A549 (cell line): Measurements from ENCODE around the gene TMEM54.

Experiments
- CTCF ChIP-seq: fragments of >200 bp; sonication (Bioruptor Twin); formaldehyde crosslinking; IDR thresholded peaks from 3 replicates; pipeline ENCODE4 v1.5.1; 2016
- EP300 ChIP-seq, 2 experiments: fragments of >200 bp; sonication (Bioruptor Twin); formaldehyde crosslinking; IDR thresholded peaks; 2 replicates in 1 of 2; 3 replicates in 1 of 2; pipeline ENCODE4 v1.6.1; 2016 to 2017
- ESRRA ChIP-seq: fragments of 150-350 bp; IDR thresholded peaks from 2 replicates; pipeline ENCODE4 v1.6.1; 2014; ENCODE audit warnings: mild to moderate bottlenecking, low read length, borderline replicate concordance
- FOXS1 ChIP-seq: fragments of 250-450 bp; sonication (Bioruptor Pico); IDR thresholded peaks from 2 replicates; pipeline ENCODE4 v1.5.0; 2020; ENCODE audit warnings: mild to moderate bottlenecking, moderate library complexity
- HOXA7 ChIP-seq: fragments of 250-450 bp; sonication (Bioruptor Pico); IDR thresholded peaks from 2 replicates; pipeline ENCODE4 v1.5.0; 2020; ENCODE audit warnings: mild to moderate bottlenecking, moderate library complexity
- KDM1A ChIP-seq: fragments of 200-600 bp; sonication (generic); IDR thresholded peaks from 2 replicates; pipeline ENCODE4 v1.6.1; 2016; ENCODE audit warnings: low read depth, mild to moderate bottlenecking
- MAFK ChIP-seq: fragments of 450-650 bp; IDR thresholded peaks from 2 replicates; pipeline ENCODE4 v1.6.1; 2014; ENCODE audit not compliant: partially characterized antibody
- NFE2L2 ChIP-seq: fragments of 150-350 bp; conservative IDR thresholded peaks from 2 replicates; pipeline ENCODE4 v1.6.1; 2014; ENCODE audit warnings: low read length
- NPAS2 ChIP-seq: fragments of 250-450 bp; sonication (Bioruptor Pico); IDR thresholded peaks from 2 replicates; pipeline ENCODE4 v1.8.0; 2022; ENCODE audit warnings: mild to moderate bottlenecking, moderate library complexity, borderline replicate concordance
- PHF8 ChIP-seq: fragments of 200-600 bp; sonication (generic); IDR thresholded peaks from 2 replicates; pipeline ENCODE4 v1.6.1; 2016; ENCODE audit warnings: low read depth, mild to moderate bottlenecking, antibody characterized with exemption, moderate library complexity, borderline replicate concordance
- POLR2A ChIP-seq: IDR thresholded peaks from 2 replicates; pipeline ENCODE4 v1.6.1; 2012; ENCODE audit warnings: mild to moderate bottlenecking, low read length
- RAD21 ChIP-seq, 2 experiments: fragments of >200 bp in 1 of 2; sonication (Bioruptor Twin) in 1 of 2; formaldehyde crosslinking in 1 of 2; IDR thresholded peaks in 1 of 2; conservative IDR thresholded peaks in 1 of 2; 2 replicates in 1 of 2; 3 replicates in 1 of 2; pipeline ENCODE4 v1.6.1; 2012 to 2018; ENCODE audit warnings: inconsistent platforms in 1 of 2
- RNF2 ChIP-seq: fragments of 200-600 bp; sonication (generic); IDR thresholded peaks from 2 replicates; pipeline ENCODE4 v1.6.1; 2016; ENCODE audit warnings: low read depth, mild to moderate bottlenecking, antibody characterized with exemption, moderate library complexity, borderline replicate concordance

- no peak for TF ChIP-seq RNF2
- no peak for TF ChIP-seq ESRRA
- no peak for TF ChIP-seq POLR2A
- no peak for TF ChIP-seq MAFK
- TF ChIP-seq CTCF: no peak
- no peak for TF ChIP-seq EP300 (IDR thresholded peaks at IDR 0.05)
- TF ChIP-seq KDM1A: no peak
- TF ChIP-seq PHF8: no peak
- no peak for TF ChIP-seq NFE2L2
- TF ChIP-seq RAD21 (conservative IDR thresholded peaks at IDR 0.05 in 1 of 2, IDR thresholded peaks at IDR 0.05 in 1 of 2): no peak
- no peak for TF ChIP-seq HOXA7 (CRISPR knock-in tag)
- TF ChIP-seq FOXS1 (CRISPR knock-in tag): no peak
- TF ChIP-seq NPAS2 (CRISPR knock-in tag): no peak
Measured at GRCh38 chr1:32906654-32907053, 5.5 kb upstream of the TMEM54 start.
